Naive thymus-derived CD4-positive, alpha-beta T cell (primary cell): ENCODE results near the gene MAGEB2. TPM values are rescaled to one million over a fixed set of nuclear protein-coding genes. Genes with fewer than 3 reads are reported as not detected.

Source experiments
- ATAC-seq: fragments of 150-1000 bp; cut with Tn5 transposase; 2 replicates; pipeline ENCODE4 v1.10.0; 2021; ENCODE audit warnings: mild to moderate bottlenecking, moderate library complexity
- CTCF ChIA-PET: fragments of 350-600 bp; sonication (Branson Sonifier 250); formaldehyde crosslinking; loops from one replicate; lab custom pipeline; 2021; ENCODE audit warnings: antibody characterized with exemption; lab: Charles Lee
- POLR2A ChIA-PET: fragments of 350-600 bp; sonication (Branson Sonifier 250); formaldehyde crosslinking; loops from one replicate; lab custom pipeline; 2021; ENCODE audit warnings: antibody characterized with exemption, inconsistent platforms; lab: Charles Lee
- DNase-seq, 9 donors: peaks; one replicate each; pipeline versions ENCODE4 v3.0.0 to v3.0.0-alpha.2; 2020 to 2022; ENCODE audit warnings: mixed read lengths in 1 of 9
- H3K27ac ChIP-seq: one replicate; pipeline ENCODE4 v1.7.0; 2013; ENCODE audit warnings: mild to moderate bottlenecking, low read depth, low read length, moderate library complexity
- H3K27me3 ChIP-seq, 2 donors: one replicate each; pipeline ENCODE4 v1.7.0; 2013; ENCODE audit warnings: low read length in 2 of 2, mild to moderate bottlenecking in 2 of 2, moderate library complexity in 2 of 2; ENCODE audit not compliant: control insufficient read depth in 2 of 2, insufficient read depth in 2 of 2
- H3K36me3 ChIP-seq, 3 experiments: 1 replicate in 2 of 3; 2 replicates in 1 of 3; pipeline ENCODE4 v1.7.0; 2013; ENCODE audit warnings: low read length in 3 of 3, mild to moderate bottlenecking in 3 of 3, moderate library complexity in 1 of 3; ENCODE audit not compliant: insufficient read depth in 3 of 3, control insufficient read depth in 2 of 3
- H3K4me1 ChIP-seq, 2 donors: one replicate each; pipeline ENCODE4 v1.7.0; 2013; ENCODE audit warnings: low read length in 2 of 2, mild to moderate bottlenecking in 2 of 2, moderate library complexity in 1 of 2; ENCODE audit not compliant: control insufficient read depth in 2 of 2, insufficient read depth in 2 of 2
- H3K4me3 ChIP-seq: 2 replicates; pipeline ENCODE4 v1.7.0; 2013; ENCODE audit warnings: mild to moderate bottlenecking, low read length
- H3K9me3 ChIP-seq, 3 experiments: 1 replicate in 2 of 3; 2 replicates in 1 of 3; pipeline ENCODE4 v1.7.0; 2013; ENCODE audit warnings: low read length in 3 of 3; ENCODE audit not compliant: control insufficient read depth in 2 of 3
- H3K27ac Mint-ChIP-seq, 9 donors: one replicate each; pipeline ENCODE4 v1.8.0; 2020 to 2022; ENCODE audit warnings: mixed read lengths in 9 of 9, mild to moderate bottlenecking in 8 of 9, moderate library complexity in 5 of 9, inconsistent platforms in 2 of 9
- H3K27me3 Mint-ChIP-seq, 5 donors: one replicate each; pipeline ENCODE4 v1.8.0; 2021 to 2022; ENCODE audit warnings: mixed read lengths in 5 of 5, mild to moderate bottlenecking in 1 of 5
- H3K36me3 Mint-ChIP-seq, 5 donors: one replicate each; pipeline ENCODE4 v1.8.0; 2020 to 2022; ENCODE audit warnings: mixed read lengths in 5 of 5, mild to moderate bottlenecking in 3 of 5, inconsistent platforms in 1 of 5
- H3K4me1 Mint-ChIP-seq, 7 donors: one replicate each; pipeline ENCODE4 v1.8.0; 2020 to 2022; ENCODE audit warnings: mixed read lengths in 7 of 7, mild to moderate bottlenecking in 3 of 7, inconsistent platforms in 1 of 7
- H3K4me3 Mint-ChIP-seq, 10 donors: one replicate each; pipeline ENCODE4 v1.8.0; 2020 to 2022; ENCODE audit warnings: mild to moderate bottlenecking in 10 of 10, mixed read lengths in 10 of 10, moderate library complexity in 6 of 10, inconsistent platforms in 2 of 10
- H3K9me3 Mint-ChIP-seq, 11 donors: one replicate each; pipeline ENCODE4 v1.8.0; 2020 to 2022; ENCODE audit warnings: mixed read lengths in 11 of 11, mild to moderate bottlenecking in 4 of 11, inconsistent platforms in 1 of 11, moderate library complexity in 1 of 11
- intact Hi-C, 2 donors: fragments of 100-400 bp; cut with micrococcal nuclease; formaldehyde crosslinking; loops; one replicate each; pipeline ENCODE4 v1.15.1; 2023
- polyA plus RNA-seq, 2 donors: library from polyadenylated mRNA; unstranded; fragments of 300-500 nt; fragmentation: Illumina TruSeq; gene quantifications; one replicate each; pipeline ENCODE4 v1.2.3, GENCODE V29; 2021
- total RNA-seq, 6 experiments: library from RNA in 5 of 6; stranded (reverse) in 5 of 6; gene quantifications; 1 replicate in 5 of 6; 2 replicates in 1 of 6; pipeline ENCODE4 v1.2.3 and lab custom pipeline; 2021 to 2026

Gene MAGEB2
- total and polyA plus RNA-seq, 7 experiments from 2014 or later = not detected

DNA sequence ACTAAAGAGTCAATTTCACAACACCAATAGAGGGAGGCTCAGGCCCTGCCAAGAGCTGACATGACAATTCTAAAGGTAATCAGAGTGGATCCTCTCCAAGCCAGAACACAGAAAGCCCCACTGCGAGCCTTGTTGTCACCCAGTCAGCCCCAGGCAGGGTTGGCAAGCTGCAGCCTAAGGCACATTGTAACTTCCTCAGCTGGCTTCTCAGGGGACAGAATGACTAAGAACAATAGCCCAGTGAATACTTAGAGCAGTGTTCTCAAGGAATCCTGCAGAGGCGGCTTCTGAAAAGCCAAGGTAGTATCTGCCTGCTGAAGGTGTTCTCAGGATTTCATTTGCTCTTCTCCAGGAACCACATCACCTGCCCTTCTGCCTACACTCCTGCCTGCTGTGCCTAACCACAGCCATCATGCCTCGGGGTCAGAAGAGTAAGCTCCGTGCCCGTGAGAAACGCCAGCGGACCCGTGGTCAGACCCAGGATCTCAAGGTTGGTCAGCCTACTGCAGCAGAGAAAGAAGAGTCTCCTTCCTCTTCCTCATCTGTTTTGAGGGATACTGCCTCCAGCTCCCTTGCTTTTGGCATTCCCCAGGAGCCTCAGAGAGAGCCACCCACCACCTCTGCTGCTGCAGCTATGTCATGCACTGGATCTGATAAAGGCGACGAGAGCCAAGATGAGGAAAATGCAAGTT, 26.5 kb downstream of the MAGEB2 start, which contains the start of gene MAGEB4:
Gene MAGEB4, plus strand, starts transcription at position 277 of the 692 bp plus-strand sequence. Its CDS starts 136 bp downstream, at position 413.
- no peaks in the 10 kb centered on the region for H3K9me3 ChIP-seq
- no peak within 1 kb of the TSS for H3K27ac ChIP-seq
- H3K4me1 Mint-ChIP-seq = no peaks in the 10 kb centered on the region
- ChIA-PET POLR2A (no interaction called here), CTCF (no interaction called here)
- no peak within 1 kb of the TSS for H3K27ac Mint-ChIP-seq
- H3K27me3 ChIP-seq = no peaks in the 10 kb centered on the region
- H3K4me3 Mint-ChIP-seq = no peak within 1 kb of the TSS
- no peaks in the 10 kb centered on the region for H3K36me3 Mint-ChIP-seq
- ATAC-seq = no peak
- H3K36me3 ChIP-seq = no peaks in the 10 kb centered on the region
- no peaks in the 10 kb centered on the region for H3K27me3 Mint-ChIP-seq
- no peaks in the 10 kb centered on the region for H3K4me1 ChIP-seq
- no peak for DNase-seq
- H3K9me3 Mint-ChIP-seq = peaks cover 0 to 1% (median 0%) of the 10 kb centered on the region in 11 donors
- H3K4me3 ChIP-seq = no peak within 1 kb of the TSS
- intact Hi-C loops = no loop called here

DNA sequence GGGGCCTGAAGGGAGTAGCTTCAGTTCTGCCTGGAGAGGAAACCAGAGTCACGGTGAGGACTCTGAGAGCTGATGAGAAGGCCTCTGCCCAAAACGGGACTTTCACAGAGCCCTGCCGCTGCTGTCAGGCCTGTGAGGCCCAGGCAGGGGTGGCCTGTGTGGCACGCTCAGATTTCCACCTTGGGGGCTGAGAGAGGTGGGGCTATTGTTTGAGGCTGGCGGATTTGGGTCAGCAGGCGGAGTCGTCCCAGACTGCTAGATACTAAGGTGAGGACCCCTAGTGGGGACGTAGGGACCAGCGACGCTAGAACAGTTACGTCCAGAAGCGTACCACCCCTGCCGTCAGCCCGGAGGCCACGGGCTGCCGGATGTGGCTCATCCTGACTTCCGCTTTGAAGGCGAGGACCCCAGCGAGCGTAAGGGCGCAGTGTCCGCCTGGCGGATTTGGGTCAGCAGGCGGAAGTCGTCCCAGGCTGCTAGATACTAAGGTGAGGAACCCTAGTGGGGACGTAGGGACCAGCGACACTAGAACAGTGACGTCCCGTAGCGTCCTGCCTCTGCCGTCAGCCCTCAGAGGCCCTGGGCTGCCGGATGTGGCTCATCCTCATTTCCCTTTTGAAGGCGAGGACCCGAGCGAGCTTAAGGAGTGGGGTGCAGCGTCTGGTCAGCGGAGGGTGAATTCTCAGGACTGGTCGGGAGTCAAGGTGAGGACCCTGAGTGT, 31.6 kb downstream of the MAGEB2 start, which contains the start of gene MAGEB1:
Gene MAGEB1, plus strand, starts transcription at position 378 of the 721 bp plus-strand sequence. CDS start 3,348 bp downstream, outside the sequence.
- Histone ChIP-seq H3K27me3 (no peaks in the 10 kb centered on the region), H3K36me3 (no peaks in the 10 kb centered on the region), H3K9me3 (no peaks in the 10 kb centered on the region), H3K27ac (no peak within 1 kb of the TSS), H3K4me3 (no peak within 1 kb of the TSS), H3K4me1 (no peaks in the 10 kb centered on the region)
- intact Hi-C loops = no loop called here
- DNase-seq (no peak), ATAC-seq (no peak)
- ChIA-PET POLR2A (no interaction called here), CTCF (no interaction called here)
- Mint-ChIP-seq H3K9me3 (peaks cover 0 to 1% (median 0%) of the 10 kb centered on the region in 11 donors), H3K4me1 (no peaks in the 10 kb centered on the region), H3K36me3 (no peaks in the 10 kb centered on the region), H3K27ac (no peak within 1 kb of the TSS), H3K4me3 (no peak within 1 kb of the TSS), H3K27me3 (no peaks in the 10 kb centered on the region)

DNA sequence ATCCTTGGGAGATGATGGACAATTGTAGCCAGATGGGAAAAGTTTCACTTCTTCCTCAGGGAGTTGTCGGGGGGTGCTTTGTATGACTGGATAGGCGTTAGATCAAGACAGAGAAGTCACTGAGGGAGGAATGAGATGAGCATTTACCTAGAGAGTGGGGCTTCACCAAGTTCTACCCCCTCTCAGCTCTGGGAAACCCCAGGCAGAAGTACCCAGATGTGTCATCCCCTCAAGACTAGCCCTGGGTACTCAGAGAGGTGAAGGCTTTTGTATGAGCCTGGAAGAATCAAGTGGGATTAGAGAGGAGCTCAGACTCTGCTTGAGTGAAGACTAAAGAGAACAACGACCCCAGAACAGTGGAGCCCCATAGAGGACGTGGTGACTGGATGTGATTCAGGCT, 33.5 kb downstream of the MAGEB2 start:
- H3K27ac ChIP-seq = no peak overlapping the region
- ATAC-seq = no peak
- H3K27me3 ChIP-seq = no peaks in the 10 kb centered on the region
- H3K36me3 ChIP-seq = no peaks in the 10 kb centered on the region
- Mint-ChIP-seq H3K36me3 (no peaks in the 10 kb centered on the region), H3K4me1 (no peaks in the 10 kb centered on the region), H3K27ac (no peak overlapping the region), H3K27me3 (no peaks in the 10 kb centered on the region), H3K4me3 (no peak overlapping the region), H3K9me3 (peaks cover 0 to 1% (median 0%) of the 10 kb centered on the region in 11 donors)
- no peak for DNase-seq
- POLR2A ChIA-PET = no interaction called here
- no peaks in the 10 kb centered on the region for H3K4me1 ChIP-seq
- H3K9me3 ChIP-seq = no peaks in the 10 kb centered on the region
- CTCF ChIA-PET = no interaction called here
- intact Hi-C loops = no loop called here
- H3K4me3 ChIP-seq = no peak overlapping the region

DNA sequence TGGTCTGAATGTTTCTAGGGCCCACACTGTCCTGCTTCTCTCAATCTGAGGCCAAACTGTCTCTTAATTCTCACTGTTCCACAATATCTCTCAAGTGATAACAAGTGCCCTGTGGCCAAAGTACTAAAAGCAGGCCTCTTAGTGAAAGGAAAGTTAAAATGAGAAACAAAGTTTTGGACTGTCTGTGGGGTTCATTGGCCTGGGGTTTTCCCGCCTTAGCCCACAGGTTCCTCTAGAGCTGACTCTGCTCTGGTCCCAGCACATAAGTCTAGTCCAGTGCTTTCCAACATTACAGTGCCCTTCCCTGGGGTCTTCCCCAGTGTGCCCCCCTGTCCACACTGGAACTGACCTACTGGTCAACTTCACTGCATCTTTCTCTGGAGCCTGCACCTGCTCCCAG, 37.9 kb downstream of the MAGEB2 start:
- Histone ChIP-seq H3K27me3 (no peaks in the 10 kb centered on the region), H3K4me3 (no peak overlapping the region), H3K36me3 (no peaks in the 10 kb centered on the region), H3K4me1 (no peaks in the 10 kb centered on the region), H3K27ac (no peak overlapping the region), H3K9me3 (no peaks in the 10 kb centered on the region)
- no peaks in the 10 kb centered on the region for H3K27me3 Mint-ChIP-seq
- peaks cover 0 to 12% (median 0%) of the 10 kb centered on the region in 11 donors for H3K9me3 Mint-ChIP-seq
- ATAC-seq = no peak
- no peaks in the 10 kb centered on the region for H3K4me1 Mint-ChIP-seq
- no peak for DNase-seq
- POLR2A ChIA-PET = no interaction called here
- peaks cover 0 to 4% (median 0%) of the 10 kb centered on the region in 5 donors for H3K36me3 Mint-ChIP-seq
- intact Hi-C loops = no loop called here
- CTCF ChIA-PET = no interaction called here
- H3K27ac Mint-ChIP-seq = no peak overlapping the region
- no peak overlapping the region for H3K4me3 Mint-ChIP-seq

DNA sequence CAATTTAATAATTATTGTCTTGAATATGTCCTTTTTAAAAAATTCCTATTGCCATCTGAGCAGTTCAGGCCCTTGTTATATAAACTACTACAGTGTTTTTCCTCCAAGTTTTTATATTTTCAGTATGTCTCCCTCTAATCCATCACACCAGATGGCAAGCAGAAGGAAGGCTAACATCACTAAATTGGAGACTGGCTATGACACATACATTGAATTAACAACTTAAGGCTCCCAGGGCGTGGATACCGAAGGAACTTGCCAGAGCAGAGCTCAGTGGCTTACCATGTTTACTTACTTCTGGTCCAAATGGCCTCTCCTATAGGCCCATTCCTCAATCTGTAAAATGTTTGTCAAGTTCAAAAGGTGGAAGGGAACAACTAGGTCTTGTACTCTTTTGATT, 44.6 kb downstream of the MAGEB2 start:
- Histone ChIP-seq H3K27me3 (no peaks in the 10 kb centered on the region), H3K27ac (no peak overlapping the region), H3K4me1 (no peaks in the 10 kb centered on the region), H3K4me3 (no peak overlapping the region), H3K36me3 (no peaks in the 10 kb centered on the region), H3K9me3 (no peaks in the 10 kb centered on the region)
- ChIA-PET POLR2A (no interaction called here), CTCF (no interaction called here)
- Mint-ChIP-seq H3K4me3 (no peak overlapping the region), H3K36me3 (peaks cover 0 to 4% (median 0%) of the 10 kb centered on the region in 5 donors), H3K27ac (no peak overlapping the region), H3K4me1 (no peaks in the 10 kb centered on the region), H3K9me3 (peaks cover 0 to 10% (median 1%) of the 10 kb centered on the region in 11 donors), H3K27me3 (no peaks in the 10 kb centered on the region)
- intact Hi-C loops = no loop called here
- no peak for ATAC-seq
- no peak for DNase-seq

DNA sequence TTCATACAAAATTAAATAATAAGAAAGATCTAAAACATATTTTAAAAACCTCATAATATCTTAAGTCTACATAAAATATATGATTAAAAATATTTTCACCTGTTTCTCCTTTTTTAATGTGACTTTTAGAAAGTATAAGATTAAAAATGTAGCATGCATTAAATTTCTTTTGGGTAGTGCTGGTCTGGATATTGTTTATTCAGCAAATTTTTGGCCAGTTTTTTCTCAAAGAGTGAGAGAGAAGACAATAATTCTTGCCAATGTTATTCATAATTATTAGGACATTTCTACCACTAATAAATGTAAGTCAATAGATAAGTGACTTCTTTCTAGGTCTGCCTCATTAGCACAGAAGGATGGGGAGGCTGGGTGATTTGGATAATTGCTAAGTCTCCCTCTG, 45.6 kb downstream of the MAGEB2 start:
- Mint-ChIP-seq H3K4me3 (no peak overlapping the region), H3K27me3 (peaks cover 0 to 6% (median 0%) of the 10 kb centered on the region in 5 donors), H3K36me3 (peaks cover 0 to 3% (median 0%) of the 10 kb centered on the region in 5 donors), H3K9me3 (peaks cover 0 to 5% (median 0%) of the 10 kb centered on the region in 11 donors), H3K4me1 (no peaks in the 10 kb centered on the region), H3K27ac (no peak overlapping the region)
- intact Hi-C loops = no loop called here
- no peak overlapping the region for H3K27ac ChIP-seq
- CTCF ChIA-PET = no interaction called here
- H3K4me1 ChIP-seq = no peaks in the 10 kb centered on the region
- POLR2A ChIA-PET = no interaction called here
- no peaks in the 10 kb centered on the region for H3K9me3 ChIP-seq
- H3K27me3 ChIP-seq = no peaks in the 10 kb centered on the region
- DNase-seq (no peak), ATAC-seq (no peak)
- H3K4me3 ChIP-seq = no peak overlapping the region
- H3K36me3 ChIP-seq = no peaks in the 10 kb centered on the region
